Right forelimb (tissue), 1 donor: ENCODE data around the gene CSK.

Experiments used
- DNase-seq: peaks from one replicate; pipeline ENCODE4 v3.0.0-alpha.2; 2018

CSK gene

GRCh38 chr15:74802862-74803447, 21.1 kb downstream of the CSK start:
- no peak for DNase-seq

- DNase-seq, result no peak
Measured at GRCh38 chr15:74804935-74805334, 23.1 kb downstream of the CSK start.

- DNase-seq, result no peak
Measured at GRCh38 chr15:74807282-74807681, 25.4 kb downstream of the CSK start.

- no peak for DNase-seq
Measured at GRCh38 chr15:74808078-74808839, 26.4 kb downstream of the CSK start.

GRCh38 chr15:74808840-74809229, 27.0 kb downstream of the CSK start:
- no peak for DNase-seq

- DNase-seq, result no peak
Measured at GRCh38 chr15:74809242-74809641, 27.4 kb downstream of the CSK start.

- DNase-seq, result no peak
Measured at GRCh38 chr15:74809956-74810355, 28.1 kb downstream of the CSK start.

GRCh38 chr15:74812533-74812932, 30.7 kb downstream of the CSK start, which contains the start of gene LMAN1L:
Gene LMAN1L (plus strand): TSS chr15:74812835. CDS start chr15:74812855, 20 bp downstream.
- no peak for DNase-seq

GRCh38 chr15:74815121-74815934, 33.4 kb downstream of the CSK start:
- DNase-seq, result no peak

GRCh38 chr15:74815961-74816360, 34.1 kb downstream of the CSK start:
- DNase-seq, result no peak

- DNase-seq, result no peak
Measured at GRCh38 chr15:74816624-74817369, 34.9 kb downstream of the CSK start.

- DNase-seq, result no peak
Measured at GRCh38 chr15:74817370-74817737, 35.5 kb downstream of the CSK start.

GRCh38 chr15:74820056-74820455, 38.2 kb downstream of the CSK start:
- DNase-seq, result no peak

- no peak for DNase-seq
Measured at GRCh38 chr15:74821091-74821789, 39.4 kb downstream of the CSK start.

- no peak for DNase-seq
Measured at GRCh38 chr15:74821790-74822158, 39.9 kb downstream of the CSK start.

GRCh38 chr15:74822233-74822632, 40.4 kb downstream of the CSK start:
- DNase-seq, result no peak

GRCh38 chr15:74823324-74823723, 41.4 kb downstream of the CSK start:
- DNase-seq, result no peak

- DNase-seq, result no peak
Measured at GRCh38 chr15:74824976-74825375, 43.1 kb downstream of the CSK start.

- no peak for DNase-seq
Measured at GRCh38 chr15:74825866-74826265, 44.0 kb downstream of the CSK start.

- DNase-seq, result peak; percentile 73
Measured at GRCh38 chr15:74826364-74826819, 44.5 kb downstream of the CSK start, which contains the start of gene CPLX3. Gene CPLX3 (plus strand): TSS chr15:74826627. CDS start chr15:74826704, 77 bp downstream.

GRCh38 chr15:74826921-74827320, 45.0 kb downstream of the CSK start:
- DNase-seq, result no peak

- no peak for DNase-seq
Measured at GRCh38 chr15:74827614-74828013, 45.7 kb downstream of the CSK start.
